ENCODE measurements around the gene CD300E.

DNA sequence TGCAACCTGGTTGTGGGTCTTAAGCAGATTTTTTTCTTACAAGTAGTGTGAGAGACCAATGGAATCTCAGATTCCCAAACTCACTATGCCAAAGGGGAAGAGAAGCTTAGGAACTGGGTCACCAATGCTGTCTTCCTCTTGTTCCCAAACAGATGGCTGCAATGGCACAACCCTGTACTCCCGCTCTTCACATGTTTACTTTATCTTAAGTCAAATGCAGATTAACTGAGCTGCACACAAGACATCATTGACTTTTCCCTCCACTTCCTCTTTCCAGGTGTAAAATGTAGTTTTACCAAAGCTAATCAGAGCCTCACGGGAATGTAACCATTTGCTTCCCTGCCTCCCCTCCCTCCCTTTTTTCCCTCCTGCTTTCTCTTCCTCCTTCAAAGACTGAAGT lies 14.4 kb upstream of the CD300E start:
- no peak for TF ChIP-seq CTCF (conservative IDR thresholded peaks at IDR 0.05; ENCODE audit: low read depth, low read length)
- TF ChIP-seq EZH2 (IDR thresholded peaks at IDR 0.05; ENCODE audit: low read length, unreplicated experiment) = no peak
- no peak for TF ChIP-seq EZH2phosphoT487 (IDR thresholded peaks at IDR 0.05; ENCODE audit: borderline replicate concordance, low read length)

All from PC-3 (cell line).